Left lung (tissue), 10 donors: ENCODE measurements around the gene FABP7. TPM values are rescaled to one million over a fixed set of nuclear protein-coding genes. Genes with fewer than 3 reads are reported as not detected.
"Not testable (repeated sequence)": the region's sequence is repeated elsewhere in the genome, so short reads cannot be mapped to it uniquely, and the experiment has no call there.

Experiments
- ATAC-seq: fragments of 200-7000 bp; cut with Tn5 transposase; one replicate; pipeline ENCODE4 v1.9.1; 2020; ENCODE audit warnings: moderate library complexity
- DNase-seq, 4 donors: peaks; one replicate each; pipeline ENCODE4 v3.0.0-alpha.2; 2013 to 2020
- H3K27ac ChIP-seq, 2 donors: fragments of 200-600 bp; sonication (generic) in 1 of 2; one replicate each; pipeline versions ENCODE4 v1.5.0 to v1.8.0; 2020 to 2021
- H3K27me3 ChIP-seq, 2 donors: fragments of 200-600 bp; sonication (generic) in 1 of 2; one replicate each; pipeline versions ENCODE4 v1.5.0 to v1.8.0; 2020 to 2021
- H3K36me3 ChIP-seq, 2 donors: fragments of 200-600 bp; sonication (generic) in 1 of 2; one replicate each; pipeline versions ENCODE4 v1.5.0 to v1.8.0; 2020 to 2021
- H3K4me1 ChIP-seq, 2 donors: fragments of 200-600 bp; one replicate each; pipeline ENCODE4 v1.8.0; 2021
- H3K4me3 ChIP-seq, 2 donors: fragments of 200-600 bp; sonication (generic) in 1 of 2; one replicate each; pipeline versions ENCODE4 v1.5.0 to v1.8.0; 2020 to 2021; ENCODE audit warnings: mild to moderate bottlenecking in 1 of 2
- H3K9me3 ChIP-seq, 2 donors: fragments of 200-600 bp; sonication (generic) in 1 of 2; one replicate each; pipeline versions ENCODE4 v1.5.0 to v1.8.0; 2020 to 2021
- CTCF ChIP-seq, 2 donors: fragments of 200-600 bp; sonication (generic) in 1 of 2; IDR thresholded peaks; one replicate each; pipeline versions ENCODE4 v1.5.0 to v1.8.0; 2021; ENCODE audit warnings: antibody characterized with exemption in 2 of 2
- intact Hi-C, 2 donors: fragments of 100-400 bp; cut with DNase I; formaldehyde crosslinking; loops; one replicate each; pipeline versions ENCODE4 v1.11.2 to v1.14.2; 2022
- polyA plus RNA-seq, 6 donors: library from polyadenylated mRNA; unstranded; fragments of 120-200 nt; gene quantifications; one replicate each; pipeline ENCODE4 v1.2.1, GENCODE V29; 2013; ENCODE audit not compliant: insufficient read length in 6 of 6
- total RNA-seq, 2 donors: library from RNA; stranded (reverse); fragmentation: NEBNext Ultra II Directional; extraction: Animal tissue kit (Norgen Biotek cat#: 25700); gene quantifications; one replicate each; pipeline ENCODE4 v1.2.1, GENCODE V29; 2021
- donor health status: DM: no; HTN: yes; CAD: no.
- donor health status: DM: no; HTN: no; CAD: no.

Gene FABP7
- total and polyA plus RNA-seq, 8 donors = 7.1 to 39.3 (median 16.6) TPM; not detected in 2

- no peak for TF ChIP-seq CTCF (IDR thresholded peaks at IDR 0.05)
- Histone ChIP-seq H3K4me3 (no peak overlapping the region), H3K9me3 (no peaks in the 10 kb centered on the region), H3K27me3 (no peaks in the 10 kb centered on the region), H3K27ac (no peak overlapping the region), H3K4me1 (no peaks in the 10 kb centered on the region), H3K36me3 (no peaks in the 10 kb centered on the region)
- intact Hi-C loops = no loop called here
- ATAC-seq (no peak), DNase-seq (no peak)
Measured at GRCh38 chr6:122740936-122741335, 38.6 kb upstream of the FABP7 start.

DNA sequence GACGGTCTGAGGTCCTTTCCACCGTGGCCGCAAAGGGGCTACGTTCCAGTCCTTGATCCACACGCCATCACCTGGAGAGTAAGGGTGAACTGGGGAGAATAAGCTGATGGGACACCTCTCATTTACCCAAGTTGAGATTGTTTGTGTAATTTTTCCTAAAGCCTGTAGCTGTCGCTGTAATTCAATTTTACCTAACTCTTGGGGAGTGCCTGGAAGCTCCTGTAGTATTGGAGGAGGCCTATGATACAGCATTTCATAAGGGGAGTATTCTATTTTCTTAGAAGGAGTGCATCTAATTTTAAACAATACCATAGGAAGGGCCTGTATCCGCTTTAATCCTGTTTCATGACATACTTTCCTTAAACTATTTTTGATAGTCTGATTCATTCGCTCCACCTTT lies 35.3 kb upstream of the FABP7 start:
- H3K9me3 ChIP-seq, H3K4me3 ChIP-seq, intact Hi-C loops, H3K36me3 ChIP-seq, H3K27me3 ChIP-seq, DNase-seq, H3K4me1 ChIP-seq: not testable (repeated sequence)
- ATAC-seq = peak; percentile 73
- TF ChIP-seq CTCF (IDR thresholded peaks at IDR 0.05) = peak; percentile 25 to 36
- peak overlapping the region in 1 of 2 donors; percentile 48 for H3K27ac ChIP-seq

GRCh38 chr6:122744856-122745255 lies 34.7 kb upstream of the FABP7 start:
- Histone ChIP-seq H3K4me1 (peaks cover 0 to 14% of the 10 kb centered on the region in 2 donors), H3K27ac (peak overlapping the region in 1 of 2 donors; percentile 48)
- H3K9me3 ChIP-seq, H3K4me3 ChIP-seq, H3K36me3 ChIP-seq, intact Hi-C loops, H3K27me3 ChIP-seq: not testable (repeated sequence)
- ATAC-seq = peak; percentile 80
- peak in 2 of 4 donors; percentile 66 to 71 for DNase-seq

DNA sequence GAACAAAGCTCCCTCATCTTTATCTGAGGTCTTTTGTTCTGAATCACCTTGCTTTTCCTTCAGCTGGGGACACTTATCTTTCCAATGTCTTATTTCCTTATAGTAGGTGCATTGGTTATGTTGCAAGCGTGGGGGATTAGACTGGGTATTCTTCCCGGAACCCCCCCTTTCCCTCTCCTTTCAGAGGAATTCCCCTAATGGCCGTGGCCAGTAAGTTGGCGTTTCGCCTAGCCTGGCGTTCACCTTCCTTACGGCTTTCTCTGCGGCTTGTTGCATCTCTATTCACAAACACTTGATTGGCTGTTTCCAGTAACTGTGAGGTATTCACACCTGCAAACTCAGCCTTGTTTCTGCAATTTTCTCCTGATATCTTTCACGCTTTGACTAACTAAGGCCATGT lies 32.8 kb upstream of the FABP7 start:
- DNase-seq = peak in 1 of 4 donors; percentile 50
- no peak for ATAC-seq
- intact Hi-C loops = no loop called here

GRCh38 chr6:122747573-122747972 lies 31.9 kb upstream of the FABP7 start:
- no peak overlapping the region for H3K27ac ChIP-seq
- intact Hi-C loops = no loop called here
- no peaks in the 10 kb centered on the region for H3K9me3 ChIP-seq
- DNase-seq (no peak), ATAC-seq (no peak)
- H3K36me3 ChIP-seq = no peaks in the 10 kb centered on the region
- no peak for TF ChIP-seq CTCF (IDR thresholded peaks at IDR 0.05)
- H3K4me3 ChIP-seq = no peak overlapping the region
- no peaks in the 10 kb centered on the region for H3K27me3 ChIP-seq
- peaks cover 0 to 21% of the 10 kb centered on the region in 2 donors for H3K4me1 ChIP-seq

More for the DNA sequence above, 32.8 kb upstream of the FABP7 start:
- H3K27ac ChIP-seq = no peak overlapping the region
- no peaks in the 10 kb centered on the region for H3K27me3 ChIP-seq
- H3K4me1 ChIP-seq = peaks cover 0 to 19% of the 10 kb centered on the region in 2 donors
- H3K9me3 ChIP-seq = no peaks in the 10 kb centered on the region
- H3K36me3 ChIP-seq = no peaks in the 10 kb centered on the region
- no peak for TF ChIP-seq CTCF (IDR thresholded peaks at IDR 0.05)
- no peak overlapping the region for H3K4me3 ChIP-seq

- intact Hi-C loops, H3K9me3 ChIP-seq, DNase-seq, H3K27ac ChIP-seq, H3K27me3 ChIP-seq, H3K4me3 ChIP-seq, H3K36me3 ChIP-seq, ATAC-seq: not testable (repeated sequence)
- H3K4me1 ChIP-seq = peaks cover 0 to 24% of the 10 kb centered on the region in 2 donors
Measured at GRCh38 chr6:122748945-122749344, 30.6 kb upstream of the FABP7 start.
